GM23338 (cell line): ENCODE results near the gene KLK12. TPM values are rescaled to one million over a fixed set of nuclear protein-coding genes. Genes with fewer than 3 reads are reported as not detected.

Experiments
- ATAC-seq: fragments of 200-7000 bp; cut with Tn5 transposase; 3 replicates; pipeline ENCODE4 v1.9.1; 2020
- DNase-seq: peaks from one replicate; pipeline ENCODE4 v3.0.0-alpha.2; 2015; ENCODE audit warnings: low spot score
- H2AFZ ChIP-seq: fragments of 200-600 bp; sonication (generic); 2 replicates; pipeline ENCODE4 v1.8.0; 2016; ENCODE audit warnings: antibody characterized with exemption, mild to moderate bottlenecking, moderate library complexity
- H3F3A ChIP-seq: fragments of 200-600 bp; sonication (generic); replicated peaks from 2 replicates; pipeline ENCODE4 v1.8.0; 2017; ENCODE audit warnings: antibody characterized with exemption, mixed run types, low read depth
- H3K27ac ChIP-seq: fragments of 200-600 bp; sonication (generic); 2 replicates; pipeline ENCODE4 v1.6.1; 2016; ENCODE audit warnings: low read depth
- H3K27me3 ChIP-seq: fragments of 200-600 bp; sonication (generic); 2 replicates; pipeline ENCODE4 v1.8.0; 2016; ENCODE audit warnings: mild to moderate bottlenecking, mixed run types, moderate library complexity; ENCODE audit not compliant: insufficient read depth
- H3K36me3 ChIP-seq: fragments of 200-600 bp; sonication (generic); 2 replicates; pipeline ENCODE4 v1.8.0; 2016; ENCODE audit warnings: mild to moderate bottlenecking; ENCODE audit not compliant: insufficient read depth
- H3K4me1 ChIP-seq: fragments of 200-600 bp; sonication (generic); 2 replicates; pipeline ENCODE4 v1.8.0; 2016; ENCODE audit warnings: mild to moderate bottlenecking, moderate library complexity; ENCODE audit not compliant: insufficient read depth
- H3K4me2 ChIP-seq: fragments of 200-600 bp; sonication (generic); 2 replicates; pipeline ENCODE4 v1.7.1; 2017; ENCODE audit warnings: mixed run types
- H3K4me3 ChIP-seq: fragments of 200-600 bp; sonication (generic); 2 replicates; pipeline ENCODE4 v1.6.1; 2016; ENCODE audit warnings: mixed run types
- H3K79me2 ChIP-seq: fragments of 200-600 bp; sonication (generic); replicated peaks from 2 replicates; pipeline ENCODE4 v1.8.0; 2017; ENCODE audit warnings: mild to moderate bottlenecking; ENCODE audit not compliant: insufficient read depth
- H3K9me2 ChIP-seq: fragments of 200-600 bp; sonication (generic); 2 replicates; pipeline ENCODE4 v1.8.0; 2017; ENCODE audit not compliant: insufficient read depth
- H4K20me1 ChIP-seq: fragments of 200-600 bp; sonication (generic); replicated peaks from 2 replicates; pipeline ENCODE4 v1.8.0; 2017; ENCODE audit warnings: mild to moderate bottlenecking; ENCODE audit not compliant: insufficient read depth
- H3K27ac Mint-ChIP-seq: 2 replicates; pipeline ENCODE4 v1.8.0; 2020; ENCODE audit warnings: inconsistent platforms, mild to moderate bottlenecking, moderate library complexity, mixed read lengths
- H3K27me3 Mint-ChIP-seq: 3 replicates; pipeline ENCODE4 v1.8.0; 2022; ENCODE audit warnings: low read depth, mild to moderate bottlenecking, moderate library complexity, mixed read lengths, inconsistent platforms; ENCODE audit not compliant: insufficient read depth, poor library complexity
- H3K36me3 Mint-ChIP-seq: 3 replicates; pipeline ENCODE4 v1.8.0; 2021; ENCODE audit warnings: low read depth, mild to moderate bottlenecking, inconsistent platforms, moderate library complexity, mixed read lengths
- H3K4me1 Mint-ChIP-seq: 3 replicates; pipeline ENCODE4 v1.8.0; 2020; ENCODE audit warnings: mild to moderate bottlenecking, inconsistent platforms, mixed read lengths
- H3K4me3 Mint-ChIP-seq: 3 replicates; pipeline ENCODE4 v1.8.0; 2021; ENCODE audit warnings: moderate library complexity, mild to moderate bottlenecking, inconsistent platforms, mixed read lengths
- H3K9me3 Mint-ChIP-seq: 3 replicates; pipeline ENCODE4 v1.8.0; 2020; ENCODE audit warnings: moderate library complexity, mild to moderate bottlenecking, inconsistent platforms, mixed read lengths
- CREB1 ChIP-seq: fragments of 250-450 bp; sonication (Bioruptor Pico); IDR thresholded peaks from 2 replicates; pipeline ENCODE4 v1.5.0; 2020; ENCODE audit warnings: low read depth, mild to moderate bottlenecking, moderate library complexity
- EZH2phosphoT487 ChIP-seq: fragments of 200-600 bp; sonication (generic); IDR thresholded peaks from one replicate; pipeline ENCODE4 v1.8.1; 2018; ENCODE audit warnings: antibody characterized with exemption; ENCODE audit not compliant: unreplicated experiment
- JUNB ChIP-seq: IDR thresholded peaks from one replicate; pipeline ENCODE4 v1.6.1; 2016; ENCODE audit warnings: antibody characterized with exemption; ENCODE audit not compliant: unreplicated experiment
- POLR2AphosphoS5 ChIP-seq: IDR thresholded peaks from 2 replicates; pipeline ENCODE4 v1.6.1; 2016; ENCODE audit warnings: antibody characterized with exemption, low read depth
- STAT1 ChIP-seq: IDR thresholded peaks from one replicate; pipeline ENCODE4 v1.6.1; 2016; ENCODE audit warnings: antibody characterized with exemption; ENCODE audit not compliant: unreplicated experiment
- ZNF114 ChIP-seq: fragments of 250-450 bp; sonication (Bioruptor Pico); IDR thresholded peaks from 2 replicates; pipeline ENCODE4 v1.5.0; 2020; ENCODE audit warnings: mild to moderate bottlenecking, moderate library complexity
- polyA plus RNA-seq: library from polyadenylated mRNA; unstranded; fragments of >200 nt; fragmentation: Nextera tagmentation; extraction: Ambion mirVana; gene quantifications from 2 replicates; pipeline ENCODE4 v1.2.1, GENCODE V29; 2016
- total RNA-seq: library from RNA; depleted of rRNA; stranded (reverse); fragments of >200 nt; shearing (Covaris generic); gene quantifications from 2 replicates; pipeline ENCODE4 v1.2.3, GENCODE V29; 2014
- TF ChIP-seq, protein P1 (sequence below), 2 experiments: fragments of 200-600 bp in 1 of 2; sonication (generic) in 1 of 2; conservative IDR thresholded peaks; 2 replicates each; pipeline versions ENCODE4 v1.5.1 to v1.6.1; 2016 to 2017; ENCODE audit warnings: antibody characterized with exemption in 2 of 2, low read depth in 2 of 2, mild to moderate bottlenecking in 2 of 2, moderate library complexity in 1 of 2
- TF ChIP-seq, protein P2 (sequence below): IDR thresholded peaks from one replicate; pipeline ENCODE4 v1.6.1; 2018; ENCODE audit warnings: antibody characterized with exemption; ENCODE audit not compliant: unreplicated experiment
- TF ChIP-seq, protein P3 (sequence below): IDR thresholded peaks from 2 replicates; pipeline ENCODE4 v1.6.1; 2016; ENCODE audit warnings: antibody characterized with exemption
- TF ChIP-seq, protein P4 (sequence below): fragments of 250-450 bp; sonication (Bioruptor Pico); IDR thresholded peaks from 2 replicates; pipeline ENCODE4 v1.5.0; 2020; ENCODE audit warnings: mild to moderate bottlenecking, moderate library complexity

The KLK12 gene
- total and polyA plus RNA-seq, 2 experiments from 2014 or later = not detected

DNA sequence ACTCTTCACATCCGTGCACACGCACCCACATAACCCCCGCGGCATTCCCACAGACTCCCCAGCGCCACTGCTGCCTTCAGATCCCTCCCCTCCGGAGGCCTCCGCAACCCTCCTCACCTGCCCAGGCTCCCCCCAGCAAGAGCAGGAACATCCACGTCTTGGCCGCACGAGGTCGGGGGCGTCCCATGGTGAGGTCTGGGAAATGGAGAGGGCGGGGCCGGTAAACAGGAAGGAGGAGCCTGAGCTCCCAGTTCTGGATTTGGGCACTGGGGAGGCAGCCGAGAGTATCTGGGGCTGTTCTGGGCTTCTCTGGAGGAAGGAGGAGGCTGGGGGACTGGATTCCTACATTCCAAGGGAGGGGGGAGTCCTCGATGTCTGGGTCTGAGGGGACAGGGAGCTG, 33.8 kb downstream of the KLK12 start:
- ATAC-seq (peak; percentile 61), DNase-seq (peak; percentile 84)
- Histone ChIP-seq H3K79me2 (no peaks in the 10 kb centered on the region), H3K4me1 (peaks cover 17% of the 10 kb centered on the region), H3K4me2 (peak overlapping the region; percentile 72), H3K27me3 (no peaks in the 10 kb centered on the region), H3K27ac (no peak overlapping the region), H3K4me3 (peak overlapping the region; percentile 41), H3K36me3 (no peaks in the 10 kb centered on the region), H4K20me1 (no peaks in the 10 kb centered on the region), H3F3A (no peaks in the 10 kb centered on the region), H3K9me2 (no peaks in the 10 kb centered on the region), H2AFZ (peak overlapping the region; percentile 93)
- no peak for TF ChIP-seq ZNF114 (CRISPR knock-in tag)
- TF ChIP-seq, protein P1, sequence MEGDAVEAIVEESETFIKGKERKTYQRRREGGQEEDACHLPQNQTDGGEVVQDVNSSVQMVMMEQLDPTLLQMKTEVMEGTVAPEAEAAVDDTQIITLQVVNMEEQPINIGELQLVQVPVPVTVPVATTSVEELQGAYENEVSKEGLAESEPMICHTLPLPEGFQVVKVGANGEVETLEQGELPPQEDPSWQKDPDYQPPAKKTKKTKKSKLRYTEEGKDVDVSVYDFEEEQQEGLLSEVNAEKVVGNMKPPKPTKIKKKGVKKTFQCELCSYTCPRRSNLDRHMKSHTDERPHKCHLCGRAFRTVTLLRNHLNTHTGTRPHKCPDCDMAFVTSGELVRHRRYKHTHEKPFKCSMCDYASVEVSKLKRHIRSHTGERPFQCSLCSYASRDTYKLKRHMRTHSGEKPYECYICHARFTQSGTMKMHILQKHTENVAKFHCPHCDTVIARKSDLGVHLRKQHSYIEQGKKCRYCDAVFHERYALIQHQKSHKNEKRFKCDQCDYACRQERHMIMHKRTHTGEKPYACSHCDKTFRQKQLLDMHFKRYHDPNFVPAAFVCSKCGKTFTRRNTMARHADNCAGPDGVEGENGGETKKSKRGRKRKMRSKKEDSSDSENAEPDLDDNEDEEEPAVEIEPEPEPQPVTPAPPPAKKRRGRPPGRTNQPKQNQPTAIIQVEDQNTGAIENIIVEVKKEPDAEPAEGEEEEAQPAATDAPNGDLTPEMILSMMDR (conservative IDR thresholded peaks at IDR 0.05; ENCODE audit: low read depth in 2 of 2) = peak in 1 of 2 experiments; percentile 40; a peak in 2 of 4 replicates
- TF ChIP-seq, protein P2, sequence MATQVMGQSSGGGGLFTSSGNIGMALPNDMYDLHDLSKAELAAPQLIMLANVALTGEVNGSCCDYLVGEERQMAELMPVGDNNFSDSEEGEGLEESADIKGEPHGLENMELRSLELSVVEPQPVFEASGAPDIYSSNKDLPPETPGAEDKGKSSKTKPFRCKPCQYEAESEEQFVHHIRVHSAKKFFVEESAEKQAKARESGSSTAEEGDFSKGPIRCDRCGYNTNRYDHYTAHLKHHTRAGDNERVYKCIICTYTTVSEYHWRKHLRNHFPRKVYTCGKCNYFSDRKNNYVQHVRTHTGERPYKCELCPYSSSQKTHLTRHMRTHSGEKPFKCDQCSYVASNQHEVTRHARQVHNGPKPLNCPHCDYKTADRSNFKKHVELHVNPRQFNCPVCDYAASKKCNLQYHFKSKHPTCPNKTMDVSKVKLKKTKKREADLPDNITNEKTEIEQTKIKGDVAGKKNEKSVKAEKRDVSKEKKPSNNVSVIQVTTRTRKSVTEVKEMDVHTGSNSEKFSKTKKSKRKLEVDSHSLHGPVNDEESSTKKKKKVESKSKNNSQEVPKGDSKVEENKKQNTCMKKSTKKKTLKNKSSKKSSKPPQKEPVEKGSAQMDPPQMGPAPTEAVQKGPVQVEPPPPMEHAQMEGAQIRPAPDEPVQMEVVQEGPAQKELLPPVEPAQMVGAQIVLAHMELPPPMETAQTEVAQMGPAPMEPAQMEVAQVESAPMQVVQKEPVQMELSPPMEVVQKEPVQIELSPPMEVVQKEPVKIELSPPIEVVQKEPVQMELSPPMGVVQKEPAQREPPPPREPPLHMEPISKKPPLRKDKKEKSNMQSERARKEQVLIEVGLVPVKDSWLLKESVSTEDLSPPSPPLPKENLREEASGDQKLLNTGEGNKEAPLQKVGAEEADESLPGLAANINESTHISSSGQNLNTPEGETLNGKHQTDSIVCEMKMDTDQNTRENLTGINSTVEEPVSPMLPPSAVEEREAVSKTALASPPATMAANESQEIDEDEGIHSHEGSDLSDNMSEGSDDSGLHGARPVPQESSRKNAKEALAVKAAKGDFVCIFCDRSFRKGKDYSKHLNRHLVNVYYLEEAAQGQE = no peak
- no peak for TF ChIP-seq CREB1 (CRISPR knock-in tag)
- TF ChIP-seq STAT1 = no peak
- peak; percentile 57 for TF ChIP-seq POLR2AphosphoS5
- no peak for TF ChIP-seq EZH2phosphoT487
- TF ChIP-seq, protein P3, sequence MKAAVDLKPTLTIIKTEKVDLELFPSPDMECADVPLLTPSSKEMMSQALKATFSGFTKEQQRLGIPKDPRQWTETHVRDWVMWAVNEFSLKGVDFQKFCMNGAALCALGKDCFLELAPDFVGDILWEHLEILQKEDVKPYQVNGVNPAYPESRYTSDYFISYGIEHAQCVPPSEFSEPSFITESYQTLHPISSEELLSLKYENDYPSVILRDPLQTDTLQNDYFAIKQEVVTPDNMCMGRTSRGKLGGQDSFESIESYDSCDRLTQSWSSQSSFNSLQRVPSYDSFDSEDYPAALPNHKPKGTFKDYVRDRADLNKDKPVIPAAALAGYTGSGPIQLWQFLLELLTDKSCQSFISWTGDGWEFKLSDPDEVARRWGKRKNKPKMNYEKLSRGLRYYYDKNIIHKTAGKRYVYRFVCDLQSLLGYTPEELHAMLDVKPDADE = no peak
- TF ChIP-seq, protein P4, sequence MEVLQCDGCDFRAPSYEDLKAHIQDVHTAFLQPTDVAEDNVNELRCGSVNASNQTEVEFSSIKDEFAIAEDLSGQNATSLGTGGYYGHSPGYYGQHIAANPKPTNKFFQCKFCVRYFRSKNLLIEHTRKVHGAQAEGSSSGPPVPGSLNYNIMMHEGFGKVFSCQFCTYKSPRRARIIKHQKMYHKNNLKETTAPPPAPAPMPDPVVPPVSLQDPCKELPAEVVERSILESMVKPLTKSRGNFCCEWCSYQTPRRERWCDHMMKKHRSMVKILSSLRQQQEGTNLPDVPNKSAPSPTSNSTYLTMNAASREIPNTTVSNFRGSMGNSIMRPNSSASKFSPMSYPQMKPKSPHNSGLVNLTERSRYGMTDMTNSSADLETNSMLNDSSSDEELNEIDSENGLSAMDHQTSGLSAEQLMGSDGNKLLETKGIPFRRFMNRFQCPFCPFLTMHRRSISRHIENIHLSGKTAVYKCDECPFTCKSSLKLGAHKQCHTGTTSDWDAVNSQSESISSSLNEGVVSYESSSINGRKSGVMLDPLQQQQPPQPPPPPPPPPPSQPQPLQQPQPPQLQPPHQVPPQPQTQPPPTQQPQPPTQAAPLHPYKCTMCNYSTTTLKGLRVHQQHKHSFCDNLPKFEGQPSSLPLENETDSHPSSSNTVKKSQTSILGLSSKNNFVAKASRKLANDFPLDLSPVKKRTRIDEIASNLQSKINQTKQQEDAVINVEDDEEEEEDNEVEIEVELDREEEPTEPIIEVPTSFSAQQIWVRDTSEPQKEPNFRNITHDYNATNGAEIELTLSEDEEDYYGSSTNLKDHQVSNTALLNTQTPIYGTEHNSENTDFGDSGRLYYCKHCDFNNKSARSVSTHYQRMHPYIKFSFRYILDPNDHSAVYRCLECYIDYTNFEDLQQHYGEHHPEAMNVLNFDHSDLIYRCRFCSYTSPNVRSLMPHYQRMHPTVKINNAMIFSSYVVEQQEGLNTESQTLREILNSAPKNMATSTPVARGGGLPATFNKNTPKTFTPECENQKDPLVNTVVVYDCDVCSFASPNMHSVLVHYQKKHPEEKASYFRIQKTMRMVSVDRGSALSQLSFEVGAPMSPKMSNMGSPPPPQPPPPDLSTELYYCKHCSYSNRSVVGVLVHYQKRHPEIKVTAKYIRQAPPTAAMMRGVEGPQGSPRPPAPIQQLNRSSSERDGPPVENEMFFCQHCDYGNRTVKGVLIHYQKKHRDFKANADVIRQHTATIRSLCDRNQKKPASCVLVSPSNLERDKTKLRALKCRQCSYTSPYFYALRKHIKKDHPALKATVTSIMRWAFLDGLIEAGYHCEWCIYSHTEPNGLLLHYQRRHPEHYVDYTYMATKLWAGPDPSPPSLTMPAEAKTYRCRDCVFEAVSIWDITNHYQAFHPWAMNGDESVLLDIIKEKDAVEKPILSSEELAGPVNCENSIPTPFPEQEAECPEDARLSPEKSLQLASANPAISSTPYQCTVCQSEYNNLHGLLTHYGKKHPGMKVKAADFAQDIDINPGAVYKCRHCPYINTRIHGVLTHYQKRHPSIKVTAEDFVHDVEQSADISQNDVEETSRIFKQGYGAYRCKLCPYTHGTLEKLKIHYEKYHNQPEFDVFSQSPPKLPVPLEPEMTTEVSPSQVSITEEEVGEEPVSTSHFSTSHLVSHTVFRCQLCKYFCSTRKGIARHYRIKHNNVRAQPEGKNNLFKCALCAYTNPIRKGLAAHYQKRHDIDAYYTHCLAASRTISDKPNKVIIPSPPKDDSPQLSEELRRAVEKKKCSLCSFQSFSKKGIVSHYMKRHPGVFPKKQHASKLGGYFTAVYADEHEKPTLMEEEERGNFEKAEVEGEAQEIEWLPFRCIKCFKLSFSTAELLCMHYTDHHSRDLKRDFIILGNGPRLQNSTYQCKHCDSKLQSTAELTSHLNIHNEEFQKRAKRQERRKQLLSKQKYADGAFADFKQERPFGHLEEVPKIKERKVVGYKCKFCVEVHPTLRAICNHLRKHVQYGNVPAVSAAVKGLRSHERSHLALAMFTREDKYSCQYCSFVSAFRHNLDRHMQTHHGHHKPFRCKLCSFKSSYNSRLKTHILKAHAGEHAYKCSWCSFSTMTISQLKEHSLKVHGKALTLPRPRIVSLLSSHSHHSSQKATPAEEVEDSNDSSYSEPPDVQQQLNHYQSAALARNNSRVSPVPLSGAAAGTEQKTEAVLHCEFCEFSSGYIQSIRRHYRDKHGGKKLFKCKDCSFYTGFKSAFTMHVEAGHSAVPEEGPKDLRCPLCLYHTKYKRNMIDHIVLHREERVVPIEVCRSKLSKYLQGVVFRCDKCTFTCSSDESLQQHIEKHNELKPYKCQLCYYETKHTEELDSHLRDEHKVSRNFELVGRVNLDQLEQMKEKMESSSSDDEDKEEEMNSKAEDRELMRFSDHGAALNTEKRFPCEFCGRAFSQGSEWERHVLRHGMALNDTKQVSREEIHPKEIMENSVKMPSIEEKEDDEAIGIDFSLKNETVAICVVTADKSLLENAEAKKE (CRISPR knock-in tag) = no peak
- TF ChIP-seq JUNB = no peak
- H3K4me3 Mint-ChIP-seq = peak overlapping the region; percentile 17; the same call in 1 of the 3 replicates
- peaks cover 19% of the 10 kb centered on the region for H3K4me1 Mint-ChIP-seq
- H3K27me3 Mint-ChIP-seq = peaks cover 28% of the 10 kb centered on the region
- no peaks in the 10 kb centered on the region; the same call in 1 of the 3 replicates for H3K9me3 Mint-ChIP-seq
- H3K27ac Mint-ChIP-seq = no peak overlapping the region; the same call in 1 of the 2 replicates
- H3K36me3 Mint-ChIP-seq = no peaks in the 10 kb centered on the region
